ENCODE data around the gene CDH23.

Gene CDH23

DNA sequence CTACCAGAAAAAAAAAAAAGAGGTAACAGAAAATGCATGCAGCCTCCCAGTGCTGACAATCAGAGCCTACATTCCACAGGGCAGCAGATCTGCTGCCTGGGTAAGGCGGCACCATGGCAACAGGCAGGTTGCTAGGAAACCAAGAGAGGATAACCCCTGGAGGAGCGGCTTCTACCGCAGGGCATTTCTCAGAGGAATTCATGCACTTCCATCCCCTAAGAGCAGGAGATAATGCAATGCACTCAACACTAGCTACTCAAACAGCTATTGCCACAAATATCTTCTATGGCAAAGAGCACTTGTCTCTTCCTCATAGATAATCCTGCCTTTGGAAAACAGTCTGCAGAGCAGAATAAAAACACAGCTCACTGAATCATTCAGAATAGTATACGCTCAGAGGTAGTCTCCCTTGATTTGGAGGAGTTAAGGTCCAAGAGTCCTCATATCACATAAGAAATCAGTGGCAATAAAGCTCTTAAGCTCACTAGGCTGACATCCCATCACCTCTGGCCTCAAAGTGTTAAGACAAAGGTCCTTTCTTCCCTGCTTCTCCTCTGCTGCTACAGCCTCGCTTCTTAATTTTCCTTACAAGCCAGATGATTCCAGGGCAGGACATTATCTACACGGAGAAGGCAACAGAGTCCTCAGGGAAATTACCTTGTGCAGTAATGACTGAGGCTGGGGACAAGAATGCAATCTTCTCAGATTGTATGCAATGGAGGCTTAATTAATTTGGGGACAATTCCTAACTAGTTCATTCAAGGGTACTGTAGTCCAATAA is 443.6 kb downstream of the CDH23 start:
- no peaks in the 10 kb centered on the region for H3K9me3 ChIP-seq (ENCODE audit: control insufficient read depth, insufficient read depth, low read length)
- no peaks in the 10 kb centered on the region for H3K9me2 ChIP-seq (replicated peaks; ENCODE audit: control insufficient read depth, low read length)
- TF ChIP-seq, protein P1, sequence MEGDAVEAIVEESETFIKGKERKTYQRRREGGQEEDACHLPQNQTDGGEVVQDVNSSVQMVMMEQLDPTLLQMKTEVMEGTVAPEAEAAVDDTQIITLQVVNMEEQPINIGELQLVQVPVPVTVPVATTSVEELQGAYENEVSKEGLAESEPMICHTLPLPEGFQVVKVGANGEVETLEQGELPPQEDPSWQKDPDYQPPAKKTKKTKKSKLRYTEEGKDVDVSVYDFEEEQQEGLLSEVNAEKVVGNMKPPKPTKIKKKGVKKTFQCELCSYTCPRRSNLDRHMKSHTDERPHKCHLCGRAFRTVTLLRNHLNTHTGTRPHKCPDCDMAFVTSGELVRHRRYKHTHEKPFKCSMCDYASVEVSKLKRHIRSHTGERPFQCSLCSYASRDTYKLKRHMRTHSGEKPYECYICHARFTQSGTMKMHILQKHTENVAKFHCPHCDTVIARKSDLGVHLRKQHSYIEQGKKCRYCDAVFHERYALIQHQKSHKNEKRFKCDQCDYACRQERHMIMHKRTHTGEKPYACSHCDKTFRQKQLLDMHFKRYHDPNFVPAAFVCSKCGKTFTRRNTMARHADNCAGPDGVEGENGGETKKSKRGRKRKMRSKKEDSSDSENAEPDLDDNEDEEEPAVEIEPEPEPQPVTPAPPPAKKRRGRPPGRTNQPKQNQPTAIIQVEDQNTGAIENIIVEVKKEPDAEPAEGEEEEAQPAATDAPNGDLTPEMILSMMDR (IDR thresholded peaks at IDR 0.05; ENCODE audit: low read depth, low read length, poor library complexity, severe bottlenecking) = no peak
- TF ChIP-seq EZH2phosphoT487 (IDR thresholded peaks at IDR 0.05; ENCODE audit: borderline replicate concordance, low read length) = no peak
- H3K4me3 ChIP-seq (ENCODE audit: low read length) = no peak overlapping the region
- 0 out of 2 replicates have a peak, but pooled peaks cover 4% of the 10 kb centered on the region for H3K27me3 ChIP-seq (ENCODE audit: control insufficient read depth, low read length)
- H4K20me1 ChIP-seq (ENCODE audit: control insufficient read depth, insufficient read depth, low read depth, low read length) = peaks cover 48% of the 10 kb centered on the region
- H3K27ac ChIP-seq (ENCODE audit: low read depth, low read length) = no peak overlapping the region
- H3K4me1 ChIP-seq (ENCODE audit: control insufficient read depth, low read length) = peaks cover 25% of the 10 kb centered on the region
- H3K79me2 ChIP-seq (ENCODE audit: control insufficient read depth, low read length) = peaks cover 58% of the 10 kb centered on the region
- H3F3A ChIP-seq (ENCODE audit: control insufficient read depth, insufficient read depth) = no peaks in the 10 kb centered on the region
- H3K36me3 ChIP-seq (ENCODE audit: control insufficient read depth, low read length) = no peaks in the 10 kb centered on the region
- H3K4me2 ChIP-seq (ENCODE audit: low read length) = no peak overlapping the region

DNA sequence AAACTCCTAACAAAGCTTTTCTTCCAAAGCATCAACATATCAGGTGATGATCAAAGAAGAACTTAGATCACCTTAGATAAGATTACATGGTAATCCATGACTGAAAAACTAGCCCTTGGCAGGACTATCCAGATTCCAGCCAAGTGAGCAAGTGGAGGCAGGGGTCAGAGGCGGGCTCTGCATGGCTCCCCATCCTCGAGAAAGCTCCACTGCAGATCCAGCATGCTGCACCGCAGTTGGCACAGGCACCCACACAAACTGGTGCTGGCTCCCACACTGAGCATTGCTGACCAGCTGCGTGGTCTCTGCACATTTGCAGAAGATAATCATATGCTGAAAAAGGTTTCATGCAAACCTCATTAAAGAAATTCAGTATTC is 444.2 kb downstream of the CDH23 start:
- H3K4me3 ChIP-seq (ENCODE audit: low read length) = no peak overlapping the region
- H3K4me1 ChIP-seq (ENCODE audit: control insufficient read depth, low read length) = peaks cover 19% of the 10 kb centered on the region
- H3K9me3 ChIP-seq (ENCODE audit: control insufficient read depth, insufficient read depth, low read length) = no peaks in the 10 kb centered on the region
- H3K79me2 ChIP-seq (ENCODE audit: control insufficient read depth, low read length) = peaks cover 60% of the 10 kb centered on the region
- no peaks in the 10 kb centered on the region for H3F3A ChIP-seq (ENCODE audit: control insufficient read depth, insufficient read depth)
- H3K9me2 ChIP-seq (replicated peaks; ENCODE audit: control insufficient read depth, low read length) = no peaks in the 10 kb centered on the region
- no peak overlapping the region for H3K4me2 ChIP-seq (ENCODE audit: low read length)
- 0 out of 2 replicates have a peak, but pooled peaks cover 4% of the 10 kb centered on the region for H3K27me3 ChIP-seq (ENCODE audit: control insufficient read depth, low read length)
- H3K27ac ChIP-seq (ENCODE audit: low read depth, low read length) = no peak overlapping the region
- H4K20me1 ChIP-seq (ENCODE audit: control insufficient read depth, insufficient read depth, low read depth, low read length) = peaks cover 48% of the 10 kb centered on the region
- H3K36me3 ChIP-seq (ENCODE audit: control insufficient read depth, low read length) = no peaks in the 10 kb centered on the region
- TF ChIP-seq, protein P1 (IDR thresholded peaks at IDR 0.05; ENCODE audit: low read depth, low read length, poor library complexity, severe bottlenecking) = no peak
- TF ChIP-seq EZH2phosphoT487 (IDR thresholded peaks at IDR 0.05; ENCODE audit: borderline replicate concordance, low read length) = no peak

DNA sequence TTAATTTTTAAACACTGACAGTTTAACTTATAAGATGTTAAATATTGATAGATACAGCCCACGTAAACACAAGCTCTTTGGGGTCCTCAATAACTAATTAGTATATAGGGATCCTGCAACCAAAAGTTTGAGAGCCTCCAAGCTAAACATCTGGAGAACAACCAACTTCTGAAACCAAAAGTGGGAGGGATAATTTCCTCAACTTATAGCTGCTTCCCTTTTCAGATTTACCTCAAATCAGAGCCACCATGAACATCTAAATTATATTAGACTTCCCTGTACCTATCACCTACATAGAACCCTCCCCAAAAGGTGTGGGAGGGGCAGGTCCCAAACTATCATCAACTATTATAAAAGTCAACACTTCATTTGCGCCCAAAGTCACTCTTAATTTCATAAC is 445.7 kb downstream of the CDH23 start:
- Histone ChIP-seq H4K20me1 (ENCODE audit: control insufficient read depth, insufficient read depth, low read depth, low read length) (peaks cover 40% of the 10 kb centered on the region), H3K9me3 (ENCODE audit: control insufficient read depth, insufficient read depth, low read length) (no peaks in the 10 kb centered on the region), H3K4me1 (ENCODE audit: control insufficient read depth, low read length) (peaks cover 4% of the 10 kb centered on the region), H3K4me2 (ENCODE audit: low read length) (no peak overlapping the region), H3K27ac (ENCODE audit: low read depth, low read length) (no peak overlapping the region), H3K4me3 (ENCODE audit: low read length) (no peak overlapping the region), H3K9me2 (replicated peaks; ENCODE audit: control insufficient read depth, low read length) (no peaks in the 10 kb centered on the region), H3K79me2 (ENCODE audit: control insufficient read depth, low read length) (peaks cover 54% of the 10 kb centered on the region), H3K27me3 (ENCODE audit: control insufficient read depth, low read length) (0 out of 2 replicates have a peak, but pooled peaks cover 1% of the 10 kb centered on the region), H3K36me3 (ENCODE audit: control insufficient read depth, low read length) (no peaks in the 10 kb centered on the region), H3F3A (ENCODE audit: control insufficient read depth, insufficient read depth) (no peaks in the 10 kb centered on the region)
- no peak for TF ChIP-seq EZH2phosphoT487 (IDR thresholded peaks at IDR 0.05; ENCODE audit: borderline replicate concordance, low read length)
- TF ChIP-seq, protein P1 (IDR thresholded peaks at IDR 0.05; ENCODE audit: low read depth, low read length, poor library complexity, severe bottlenecking) = no peak
